ENCODE results near the gene NCK2. TPM values are rescaled to one million over a fixed set of nuclear protein-coding genes. Genes with fewer than 3 reads are reported as not detected.

Gene NCK2
- total and polyA plus RNA-seq, 2 of the 4 experiments (the other 2 are of a cell fraction): 15.8 to 22.2 TPM

GRCh38 chr2:105774781-105775337 is 30.1 kb downstream of the NCK2 start:
- no peak overlapping the region for H3K9ac ChIP-seq (ENCODE audit: low read depth, low read length)
- peaks cover 3% of the 10 kb centered on the region for H3K36me3 ChIP-seq (ENCODE audit: control insufficient read depth, insufficient read depth, low read length)
- H4K8ac ChIP-seq (ENCODE audit: low read depth in 2 of 2, low read length in 2 of 2): no peak overlapping the region
- in situ Hi-C loops (cut with MboI; ENCODE audit: low sequenced_read_pairs): loop anchor here (25.0 kb wide), 1 partner anchor 438 kb away; the partner anchor contains the start of genes C2orf49 and TGFBRAP1
- TF ChIP-seq BHLHE40 (IDR thresholded peaks at IDR 0.05; ENCODE audit: low read depth, low read length): no peak
- no peak for TF ChIP-seq USF2 (IDR thresholded peaks at IDR 0.05; ENCODE audit: low read depth, low read length)
- TF ChIP-seq MAZ (IDR thresholded peaks at IDR 0.05; ENCODE audit: borderline replicate concordance, low read depth, low read length): no peak
- TF ChIP-seq FOS (IDR thresholded peaks at IDR 0.05; ENCODE audit: low read depth, low read length): no peak
- no peak for TF ChIP-seq MAFK (IDR thresholded peaks at IDR 0.05; ENCODE audit: low read depth, low read length)
- TF ChIP-seq RFX5 (IDR thresholded peaks at IDR 0.05; ENCODE audit: low read depth, low read length): no peak
- TF ChIP-seq CHD1 (IDR thresholded peaks at IDR 0.05; ENCODE audit: low read depth, low read length): no peak
- TF ChIP-seq CEBPB (IDR thresholded peaks at IDR 0.05; ENCODE audit: low read depth, low read length): no peak
- no peak for TF ChIP-seq RAD21 (IDR thresholded peaks at IDR 0.05; ENCODE audit: low read length)
- no peak for TF ChIP-seq SMC3 (IDR thresholded peaks at IDR 0.05; ENCODE audit: low read depth, low read length)
- no peak for TF ChIP-seq CTCF (conservative IDR thresholded peaks at IDR 0.05; ENCODE audit: low read depth, low read length)
- no peak for TF ChIP-seq MXI1 (IDR thresholded peaks at IDR 0.05; ENCODE audit: borderline replicate concordance, low read depth, low read length)
- TF ChIP-seq NFE2L2 (IDR thresholded peaks at IDR 0.05; ENCODE audit: low read depth, low read length): no peak
- TF ChIP-seq RCOR1 (IDR thresholded peaks at IDR 0.05; ENCODE audit: insufficient replicate concordance, low read length): no peak
- TF ChIP-seq ELK1 (IDR thresholded peaks at IDR 0.05; ENCODE audit: borderline replicate concordance, low read depth, low read length): no peak
- no peak for TF ChIP-seq POLR2A (IDR thresholded peaks at IDR 0.05; ENCODE audit: low read depth, low read length)
- no peak overlapping the region for H3K4ac ChIP-seq (ENCODE audit: low read depth, low read length)
- no peak overlapping the region for H3K14ac ChIP-seq (replicated peaks; ENCODE audit: low read depth, low read length)
- H3K4me2 ChIP-seq (ENCODE audit: low read depth, low read length): no peak overlapping the region
- peaks cover 49% of the 10 kb centered on the region for H4K20me1 ChIP-seq (ENCODE audit: insufficient read depth, low read length)
- H3K79me1 ChIP-seq (ENCODE audit: low read depth in 1 of 2, low read length in 2 of 2): peaks cover 19 to 81% of the 10 kb centered on the region in 2 experiments
- intact Hi-C loops (cut with micrococcal nuclease): loop anchor here (2.0 kb wide), 1 partner anchor 38 kb away; no protein-coding TSS in a partner anchor
- H3K56ac ChIP-seq (ENCODE audit: extremely low read depth, insufficient read depth, low read length): no peak overlapping the region
- no peak overlapping the region for H2BK5ac ChIP-seq (ENCODE audit: low read depth, low read length, poor library complexity, severe bottlenecking)
- no TSS peak for BruUV-seq (replicated peaks)
- no peak overlapping the region for H2BK15ac ChIP-seq (ENCODE audit: low read depth, low read length)
- H2BK20ac ChIP-seq (ENCODE audit: low read depth, low read length): no peak overlapping the region
- ChIA-PET POLR2A (ENCODE audit: unreplicated experiment) (no interaction called here), CTCF (no interaction called here)
- no peak for DNase-seq
- no peaks in the 10 kb centered on the region for H3K27me3 ChIP-seq (ENCODE audit: control insufficient read depth, insufficient read depth, low read length)
- no peak overlapping the region for H3K27ac ChIP-seq (ENCODE audit: insufficient read depth, low read length)
- H3K9me1 ChIP-seq (ENCODE audit: insufficient read depth, low read length): peaks cover 24% of the 10 kb centered on the region
- no peak overlapping the region for H3K23ac ChIP-seq (ENCODE audit: low read depth, low read length)
- no peak overlapping the region for H4K5ac ChIP-seq (ENCODE audit: low read depth, low read length)
- no peak overlapping the region for H2AK9ac ChIP-seq (replicated peaks; ENCODE audit: low read depth, low read length, poor library complexity)
- H3K4me1 ChIP-seq (ENCODE audit: control insufficient read depth, insufficient read depth, low read length): peaks cover 4% of the 10 kb centered on the region; the same call in 1 of the 2 replicates
- H2AK5ac ChIP-seq (ENCODE audit: low read depth, low read length): no peak overlapping the region
- ATAC-seq (ENCODE audit: low read depth): no peak
- H3K9me3 ChIP-seq (ENCODE audit: control insufficient read depth, insufficient read depth, low read length): no peaks in the 10 kb centered on the region
- H3K18ac ChIP-seq (ENCODE audit: low read depth, low read length): no peak overlapping the region
- no peak overlapping the region for H2BK120ac ChIP-seq (ENCODE audit: low read depth, low read length)
- H3K4me3 ChIP-seq (ENCODE audit: insufficient read depth, low read depth, low read length): no peak overlapping the region
- WGBS, 2 experiments (ENCODE audit: extremely low coverage in 2 of 2, insufficient read length in 1 of 2): 100% methylated on average over 1 of the region's 4 CpGs; no CpG with 5 or more reads in 1 of the 2 experiments
- dilution Hi-C loops (cut with HindIII; ENCODE audit: low sequenced_read_pairs, unreplicated experiment): no loop called here
- H4K91ac ChIP-seq (ENCODE audit: insufficient read depth, low read depth, low read length): no peak overlapping the region
- H2AFZ ChIP-seq (replicated peaks; ENCODE audit: low read length, poor library complexity): no peak overlapping the region

Data from IMR-90 (cell line).